NCI-H345 treated with DMSO at 0.1 percent for 48 hours (cell line): ENCODE measurements around the gene EFCAB13.
"Not testable (repeated sequence)": the region's sequence is repeated elsewhere in the genome, so short reads cannot be mapped to it uniquely, and the experiment has no call there.

Experiments used
- DNase-seq: peaks from one replicate; lab custom pipeline; 2025; ENCODE audit not compliant: unreplicated experiment; lab: John Stamatoyannopoulos, UW

EFCAB13 gene

GRCh38 chr17:47425233-47425632 is 101.5 kb downstream of the EFCAB13 start:
- DNase-seq, result not testable (repeated sequence)

GRCh38 chr17:47425887-47426635 is 102.3 kb downstream of the EFCAB13 start:
- DNase-seq, result not testable (repeated sequence)

- no peak for DNase-seq
These were observed 104.2 kb downstream of the EFCAB13 start for GRCh38 chr17:47427985-47428384.

- DNase-seq, result not testable (repeated sequence)
These were observed 108.5 kb downstream of the EFCAB13 start for GRCh38 chr17:47432240-47432639.

- no peak for DNase-seq
These were observed 141.4 kb downstream of the EFCAB13 start for GRCh38 chr17:47465165-47465564.

GRCh38 chr17:47466976-47467375 is 143.2 kb downstream of the EFCAB13 start:
- not testable (repeated sequence) for DNase-seq

- no peak for DNase-seq
These were observed 147.1 kb downstream of the EFCAB13 start for GRCh38 chr17:47470836-47471235.

GRCh38 chr17:47472073-47472472 is 148.3 kb downstream of the EFCAB13 start:
- not testable (repeated sequence) for DNase-seq
